ENCODE results near the gene ICE2.

DNA sequence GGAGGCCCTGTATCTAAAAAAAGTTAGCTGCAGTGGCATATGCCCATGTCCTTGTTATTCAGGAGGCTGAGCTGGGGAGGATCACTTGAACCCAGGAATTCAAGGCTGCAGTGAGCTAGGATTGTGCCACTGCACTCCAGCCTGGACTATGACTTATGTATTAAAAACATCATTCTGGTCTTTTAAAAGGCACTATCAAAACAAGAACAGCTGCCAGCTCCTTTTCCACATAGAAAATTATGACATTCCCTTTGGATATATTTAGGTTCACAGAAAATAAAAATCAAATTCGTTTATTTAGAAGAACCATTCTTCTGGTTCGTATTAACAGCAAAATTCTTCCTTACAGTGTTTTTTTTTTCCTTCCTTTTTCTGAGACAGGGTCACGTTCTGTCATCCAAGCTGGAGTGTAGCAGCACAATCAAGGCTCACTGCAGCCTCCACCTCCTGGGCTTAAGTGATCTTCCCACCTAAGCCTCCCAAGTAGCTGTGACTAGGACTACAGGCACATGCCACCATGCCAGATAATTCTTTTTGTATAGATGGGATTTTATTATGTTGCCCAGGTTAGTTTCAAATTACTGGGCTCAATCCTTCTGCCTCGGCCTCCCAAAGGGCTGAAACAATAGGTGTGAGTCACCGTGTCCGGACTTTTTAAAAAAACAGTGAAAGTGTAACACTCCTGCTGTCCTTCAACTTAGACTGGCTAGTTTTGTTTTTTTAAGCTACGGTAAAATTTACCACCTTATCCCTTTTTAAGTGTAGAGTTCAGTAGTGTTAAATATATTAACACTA, 13.9 kb downstream of the ICE2 start:
- TF ChIP-seq EZH2 (IDR thresholded peaks at IDR 0.05; ENCODE audit: borderline replicate concordance, low read depth, low read length, poor library complexity, severe bottlenecking): no peak
- TF ChIP-seq, protein P1, sequence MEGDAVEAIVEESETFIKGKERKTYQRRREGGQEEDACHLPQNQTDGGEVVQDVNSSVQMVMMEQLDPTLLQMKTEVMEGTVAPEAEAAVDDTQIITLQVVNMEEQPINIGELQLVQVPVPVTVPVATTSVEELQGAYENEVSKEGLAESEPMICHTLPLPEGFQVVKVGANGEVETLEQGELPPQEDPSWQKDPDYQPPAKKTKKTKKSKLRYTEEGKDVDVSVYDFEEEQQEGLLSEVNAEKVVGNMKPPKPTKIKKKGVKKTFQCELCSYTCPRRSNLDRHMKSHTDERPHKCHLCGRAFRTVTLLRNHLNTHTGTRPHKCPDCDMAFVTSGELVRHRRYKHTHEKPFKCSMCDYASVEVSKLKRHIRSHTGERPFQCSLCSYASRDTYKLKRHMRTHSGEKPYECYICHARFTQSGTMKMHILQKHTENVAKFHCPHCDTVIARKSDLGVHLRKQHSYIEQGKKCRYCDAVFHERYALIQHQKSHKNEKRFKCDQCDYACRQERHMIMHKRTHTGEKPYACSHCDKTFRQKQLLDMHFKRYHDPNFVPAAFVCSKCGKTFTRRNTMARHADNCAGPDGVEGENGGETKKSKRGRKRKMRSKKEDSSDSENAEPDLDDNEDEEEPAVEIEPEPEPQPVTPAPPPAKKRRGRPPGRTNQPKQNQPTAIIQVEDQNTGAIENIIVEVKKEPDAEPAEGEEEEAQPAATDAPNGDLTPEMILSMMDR (conservative IDR thresholded peaks at IDR 0.05; ENCODE audit: low read depth, low read length): no peak
